ENCODE data around the gene NPPC. TPM values are rescaled to one million over a fixed set of nuclear protein-coding genes. Genes with fewer than 3 reads are reported as not detected.

Gene NPPC
- total and polyA plus RNA-seq, 2 donors: 0.37 to 1.4 TPM

- no peak for DNase-seq (ENCODE audit: extremely low spot score)
- 79% methylated on average over 7 of the region's 7 CpGs for WGBS
Observed at GRCh38 chr2:231931481-231931915, 5.3 kb upstream of the NPPC start.

GRCh38 chr2:231930593-231931281 lies 4.5 kb upstream of the NPPC start:
- no peak for DNase-seq (ENCODE audit: extremely low spot score)
- no peak overlapping the region for H3K27ac ChIP-seq (ENCODE audit: low read depth)
- 73% methylated on average over 8 of the region's 8 CpGs for WGBS

More at GRCh38 chr2:231931481-231931915, 5.3 kb upstream of the NPPC start:
- Histone ChIP-seq H3K4me1 (ENCODE audit: insufficient read depth) (no peaks in the 10 kb centered on the region), H3K27ac (ENCODE audit: low read depth) (no peak overlapping the region), H3K4me3 (ENCODE audit: low read depth, low read length) (no peak overlapping the region), H3K36me3 (ENCODE audit: insufficient read depth) (no peaks in the 10 kb centered on the region)

GRCh38 chr2:231929961-231930592 lies 3.9 kb upstream of the NPPC start:
- Histone ChIP-seq H3K36me3 (ENCODE audit: insufficient read depth) (no peaks in the 10 kb centered on the region), H3K4me3 (ENCODE audit: low read depth, low read length) (no peak overlapping the region), H3K4me1 (ENCODE audit: insufficient read depth) (no peaks in the 10 kb centered on the region), H3K27ac (ENCODE audit: low read depth) (no peak overlapping the region)
- no peak for DNase-seq (ENCODE audit: extremely low spot score)
- WGBS: 36% methylated on average over 11 of the region's 11 CpGs

More at GRCh38 chr2:231930593-231931281, 4.5 kb upstream of the NPPC start:
- Histone ChIP-seq H3K4me3 (ENCODE audit: low read depth, low read length) (no peak overlapping the region), H3K4me1 (ENCODE audit: insufficient read depth) (no peaks in the 10 kb centered on the region), H3K36me3 (ENCODE audit: insufficient read depth) (no peaks in the 10 kb centered on the region)

GRCh38 chr2:231928901-231929725 lies 2.9 kb upstream of the NPPC start:
- H3K27ac ChIP-seq (ENCODE audit: low read depth): no peak overlapping the region
- DNase-seq (ENCODE audit: extremely low spot score): no peak

GRCh38 chr2:231928481-231928880 lies 2.3 kb upstream of the NPPC start:
- H3K27ac ChIP-seq (ENCODE audit: low read depth): no peak overlapping the region
- no peak overlapping the region for H3K4me3 ChIP-seq (ENCODE audit: low read depth, low read length)
- no peaks in the 10 kb centered on the region for H3K4me1 ChIP-seq (ENCODE audit: insufficient read depth)
- 73% methylated on average over 5 of the region's 5 CpGs for WGBS
- no peaks in the 10 kb centered on the region for H3K36me3 ChIP-seq (ENCODE audit: insufficient read depth)
- no peak for DNase-seq (ENCODE audit: extremely low spot score)

More at GRCh38 chr2:231928901-231929725, 2.9 kb upstream of the NPPC start:
- Histone ChIP-seq H3K36me3 (ENCODE audit: insufficient read depth) (no peaks in the 10 kb centered on the region), H3K4me1 (ENCODE audit: insufficient read depth) (no peaks in the 10 kb centered on the region), H3K4me3 (ENCODE audit: low read depth, low read length) (no peak overlapping the region)
- 80% methylated on average over 11 of the region's 11 CpGs for WGBS

GRCh38 chr2:231927566-231927890 lies 1.3 kb upstream of the NPPC start:
- Histone ChIP-seq H3K4me3 (ENCODE audit: low read depth, low read length) (no peak overlapping the region), H3K27ac (ENCODE audit: low read depth) (no peak overlapping the region), H3K4me1 (ENCODE audit: insufficient read depth) (no peaks in the 10 kb centered on the region), H3K36me3 (ENCODE audit: insufficient read depth) (no peaks in the 10 kb centered on the region)
- WGBS: 65% methylated on average over 10 of the region's 10 CpGs
- DNase-seq (ENCODE audit: extremely low spot score): no peak

- no peak for DNase-seq (ENCODE audit: extremely low spot score)
- WGBS: 8% methylated on average over 51 of the region's 51 CpGs
- peak overlapping the region; percentile 19 for H3K4me3 ChIP-seq (ENCODE audit: low read depth, low read length)
- H3K4me1 ChIP-seq (ENCODE audit: insufficient read depth): no peaks in the 10 kb centered on the region
- H3K27ac ChIP-seq (ENCODE audit: low read depth): no peak overlapping the region
- no peaks in the 10 kb centered on the region for H3K36me3 ChIP-seq (ENCODE audit: insufficient read depth)
Observed at GRCh38 chr2:231926761-231927565, 767 bp upstream of the NPPC start.

- Histone ChIP-seq H3K4me1 (ENCODE audit: insufficient read depth) (no peaks in the 10 kb centered on the region), H3K36me3 (ENCODE audit: insufficient read depth) (no peaks in the 10 kb centered on the region), H3K27ac (ENCODE audit: low read depth) (no peak overlapping the region), H3K4me3 (ENCODE audit: low read depth, low read length) (peak overlapping the region; percentile 19)
- no peak for DNase-seq (ENCODE audit: extremely low spot score)
- WGBS: under 1% methylated on average over 96 of the region's 96 CpGs
Observed at GRCh38 chr2:231925303-231926179, 655 bp downstream of the NPPC start.

- Histone ChIP-seq H3K27ac (ENCODE audit: low read depth) (no peak overlapping the region), H3K4me1 (ENCODE audit: insufficient read depth) (no peaks in the 10 kb centered on the region), H3K36me3 (ENCODE audit: insufficient read depth) (no peaks in the 10 kb centered on the region), H3K4me3 (ENCODE audit: low read depth, low read length) (no peak overlapping the region)
- WGBS: 38% methylated on average over 8 of the region's 8 CpGs
- DNase-seq (ENCODE audit: extremely low spot score): no peak
Observed at GRCh38 chr2:231924889-231925275, 1.3 kb downstream of the NPPC start.

- DNase-seq (ENCODE audit: extremely low spot score): no peak
- 71% methylated on average over 24 of the region's 24 CpGs for WGBS
- no peaks in the 10 kb centered on the region for H3K4me1 ChIP-seq (ENCODE audit: insufficient read depth)
- no peak overlapping the region for H3K27ac ChIP-seq (ENCODE audit: low read depth)
- no peaks in the 10 kb centered on the region for H3K36me3 ChIP-seq (ENCODE audit: insufficient read depth)
- no peak overlapping the region for H3K4me3 ChIP-seq (ENCODE audit: low read depth, low read length)
Observed at GRCh38 chr2:231923951-231924888, 2.0 kb downstream of the NPPC start.

GRCh38 chr2:231923010-231923344 lies 3.2 kb downstream of the NPPC start:
- Histone ChIP-seq H3K4me1 (ENCODE audit: insufficient read depth) (no peaks in the 10 kb centered on the region), H3K4me3 (ENCODE audit: low read depth, low read length) (no peak overlapping the region), H3K36me3 (ENCODE audit: insufficient read depth) (no peaks in the 10 kb centered on the region), H3K27ac (ENCODE audit: low read depth) (no peak overlapping the region)
- DNase-seq (ENCODE audit: extremely low spot score): no peak
- 76% methylated on average over 3 of the region's 3 CpGs for WGBS

Data from urinary bladder (tissue), 4 donors.